Loucy (cell line): Measurements from ENCODE around the gene WIPF2.

Source experiments
- CTCF ChIP-seq: fragments of 200-600 bp; sonication (generic); conservative IDR thresholded peaks from 2 replicates; pipeline ENCODE4 v1.5.1; 2014; ENCODE audit warnings: mild to moderate bottlenecking, antibody characterized with exemption, low read length
- EZH2phosphoT487 ChIP-seq: fragments of 200-600 bp; IDR thresholded peaks from 2 replicates; pipeline ENCODE4 v1.6.1; 2018; ENCODE audit warnings: antibody characterized with exemption, mild to moderate bottlenecking, moderate library complexity, borderline replicate concordance

- TF ChIP-seq EZH2phosphoT487 (no peak), CTCF (peak; percentile 22)
Observed at GRCh38 chr17:40314584-40314956, 95.5 kb downstream of the WIPF2 start.
